ENCODE measurements around the gene NDUFS2.
A peak's percentile ranks its signal among the peaks of the same experiment; 100 is the strongest.

NDUFS2 gene

DNA sequence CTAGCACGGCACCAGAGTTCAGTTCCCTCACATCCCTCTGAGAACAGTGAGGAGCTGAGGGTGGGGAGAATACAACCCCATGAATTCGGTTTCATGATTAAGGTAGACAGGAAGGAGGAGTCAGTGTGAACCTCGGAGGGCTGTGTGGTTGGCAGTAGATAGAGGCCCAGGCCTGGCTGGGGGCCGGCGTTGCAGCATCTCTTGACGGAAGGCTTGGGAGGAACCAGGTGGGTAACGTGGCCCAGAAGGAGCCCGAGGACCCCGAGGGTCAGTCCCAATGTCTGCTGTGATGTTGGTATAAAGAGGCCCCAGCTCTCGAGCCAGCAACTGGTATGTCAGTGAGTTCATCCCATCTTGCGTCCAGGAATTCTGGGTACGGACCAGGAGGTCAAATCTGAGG, 30.5 kb upstream of the NDUFS2 start:
- Histone ChIP-seq H3K27ac (ENCODE audit: low read depth, low read length) (peak overlapping the region; percentile 85), H3K4me3 (ENCODE audit: low read depth in 1 of 5, low read length in 5 of 5) (no peak overlapping the region), H3K4me1 (ENCODE audit: control insufficient read depth in 5 of 5, insufficient read depth in 5 of 5, low read length in 5 of 5) (peaks cover 13 to 52% (median 37%) of the 10 kb centered on the region in 5 donors), H3K27me3 (ENCODE audit: control insufficient read depth in 5 of 5, insufficient read depth in 4 of 5, low read length in 5 of 5) (no peaks in the 10 kb centered on the region), H3K9me3 (ENCODE audit: control insufficient read depth in 5 of 5, low read length in 5 of 5) (no peaks in the 10 kb centered on the region), H3K9ac (ENCODE audit: low read length in 5 of 5) (peak overlapping the region in 1 of 5 donors; percentile 39), H3K36me3 (ENCODE audit: control insufficient read depth in 5 of 5, insufficient read depth in 5 of 5, low read length in 5 of 5) (peaks cover 5 to 77% (median 60%) of the 10 kb centered on the region in 5 donors)

DNA sequence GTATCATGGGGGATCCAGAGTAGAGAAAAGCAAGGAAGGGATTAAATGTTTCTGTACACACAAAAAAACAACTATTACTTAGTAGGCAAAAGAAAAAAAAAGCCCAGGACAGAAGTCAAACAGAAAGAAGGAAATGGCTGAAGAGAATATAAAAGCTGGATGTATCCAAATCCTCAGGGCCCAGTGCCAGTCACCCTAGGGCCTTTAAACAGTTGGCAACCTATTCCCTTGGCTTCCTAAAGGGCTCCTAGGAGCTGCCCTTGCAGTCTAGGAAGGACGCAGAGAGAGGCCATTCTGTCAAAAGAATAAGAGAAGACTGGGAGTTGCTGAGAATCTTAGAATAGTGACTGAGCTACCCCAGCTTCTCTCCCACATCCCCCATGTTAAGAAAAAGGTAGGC, 29.8 kb upstream of the NDUFS2 start:
- Histone ChIP-seq H3K4me1 (ENCODE audit: control insufficient read depth in 5 of 5, insufficient read depth in 5 of 5, low read length in 5 of 5) (peaks cover 11 to 50% (median 36%) of the 10 kb centered on the region in 5 donors), H3K9me3 (ENCODE audit: control insufficient read depth in 5 of 5, low read length in 5 of 5) (no peaks in the 10 kb centered on the region), H3K9ac (ENCODE audit: low read length in 5 of 5) (peak overlapping the region in 2 of 5 donors; percentile 1 to 66), H3K27me3 (ENCODE audit: control insufficient read depth in 5 of 5, insufficient read depth in 4 of 5, low read length in 5 of 5) (no peaks in the 10 kb centered on the region), H3K4me3 (ENCODE audit: low read depth in 1 of 5, low read length in 5 of 5) (no peak overlapping the region), H3K27ac (ENCODE audit: low read depth, low read length) (peak overlapping the region; percentile 85), H3K36me3 (ENCODE audit: control insufficient read depth in 5 of 5, insufficient read depth in 5 of 5, low read length in 5 of 5) (peaks cover 5 to 77% (median 60%) of the 10 kb centered on the region in 5 donors)

DNA sequence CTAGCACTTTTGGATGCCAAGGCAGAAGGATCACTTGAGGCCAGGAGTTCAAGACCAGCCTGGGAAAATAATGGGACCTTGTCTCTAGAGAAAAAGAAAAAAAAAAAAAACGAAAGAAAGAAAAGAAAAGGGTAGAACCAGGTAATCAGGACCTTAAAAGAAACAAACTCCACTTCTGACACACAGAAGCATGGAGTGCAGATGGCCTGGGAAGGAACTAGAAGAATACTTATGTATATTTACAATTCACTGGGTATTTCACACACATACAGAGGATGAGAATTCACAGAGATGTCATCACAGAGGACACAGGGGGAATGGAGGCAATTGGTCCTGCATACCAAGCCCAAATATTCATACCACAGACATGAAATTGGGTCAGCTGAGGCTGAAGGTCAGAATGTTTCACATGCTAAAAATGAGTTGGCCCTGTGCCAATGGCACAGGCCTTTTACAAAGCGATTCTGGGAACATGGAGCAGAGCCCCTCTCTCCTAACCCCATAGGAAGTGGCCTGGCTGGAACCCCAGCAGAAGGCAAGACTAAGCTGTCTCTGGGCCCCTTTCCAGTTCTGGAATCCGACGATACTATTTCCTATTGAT, 29.3 kb upstream of the NDUFS2 start:
- Histone ChIP-seq H3K36me3 (ENCODE audit: control insufficient read depth in 5 of 5, insufficient read depth in 5 of 5, low read length in 5 of 5) (peaks cover 5 to 77% (median 60%) of the 10 kb centered on the region in 5 donors), H3K27ac (ENCODE audit: low read depth, low read length) (peak overlapping the region; percentile 85), H3K4me1 (ENCODE audit: control insufficient read depth in 5 of 5, insufficient read depth in 5 of 5, low read length in 5 of 5) (peaks cover 12 to 49% (median 40%) of the 10 kb centered on the region in 5 donors), H3K27me3 (ENCODE audit: control insufficient read depth in 5 of 5, insufficient read depth in 4 of 5, low read length in 5 of 5) (no peaks in the 10 kb centered on the region), H3K9me3 (ENCODE audit: control insufficient read depth in 5 of 5, low read length in 5 of 5) (no peaks in the 10 kb centered on the region), H3K9ac (ENCODE audit: low read length in 5 of 5) (peak overlapping the region in 4 of 5 donors; percentile 21 to 66 (median 47)), H3K4me3 (ENCODE audit: low read depth in 1 of 5, low read length in 5 of 5) (no peak overlapping the region)

DNA sequence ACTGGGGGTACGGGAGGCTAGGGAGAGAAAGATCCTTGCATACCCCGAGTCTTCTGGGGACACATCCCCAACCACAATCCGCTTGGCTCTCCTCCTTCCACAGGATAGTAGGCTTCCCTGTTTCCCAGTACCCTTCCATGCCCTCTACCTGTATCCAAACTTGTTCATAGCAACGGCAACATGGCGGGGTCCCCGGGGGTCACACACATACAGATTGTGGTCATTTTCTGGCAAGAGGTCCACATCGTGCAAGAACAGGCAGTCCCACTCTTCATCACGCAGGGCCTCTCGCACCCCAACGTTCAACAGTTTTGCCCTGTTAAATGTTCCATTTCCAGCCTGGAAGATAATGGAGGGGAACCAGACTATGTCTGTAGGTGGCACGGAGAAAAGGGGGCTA, 28.5 kb upstream of the NDUFS2 start:
- Histone ChIP-seq H3K9ac (ENCODE audit: low read length in 5 of 5) (no peak overlapping the region), H3K36me3 (ENCODE audit: control insufficient read depth in 5 of 5, insufficient read depth in 5 of 5, low read length in 5 of 5) (peaks cover 5 to 71% (median 60%) of the 10 kb centered on the region in 5 donors), H3K27me3 (ENCODE audit: control insufficient read depth in 5 of 5, insufficient read depth in 4 of 5, low read length in 5 of 5) (no peaks in the 10 kb centered on the region), H3K27ac (ENCODE audit: low read depth, low read length) (peak overlapping the region; percentile 68), H3K9me3 (ENCODE audit: control insufficient read depth in 5 of 5, low read length in 5 of 5) (no peaks in the 10 kb centered on the region), H3K4me1 (ENCODE audit: control insufficient read depth in 5 of 5, insufficient read depth in 5 of 5, low read length in 5 of 5) (peaks cover 12 to 51% (median 42%) of the 10 kb centered on the region in 5 donors), H3K4me3 (ENCODE audit: low read depth in 1 of 5, low read length in 5 of 5) (no peak overlapping the region)

DNA sequence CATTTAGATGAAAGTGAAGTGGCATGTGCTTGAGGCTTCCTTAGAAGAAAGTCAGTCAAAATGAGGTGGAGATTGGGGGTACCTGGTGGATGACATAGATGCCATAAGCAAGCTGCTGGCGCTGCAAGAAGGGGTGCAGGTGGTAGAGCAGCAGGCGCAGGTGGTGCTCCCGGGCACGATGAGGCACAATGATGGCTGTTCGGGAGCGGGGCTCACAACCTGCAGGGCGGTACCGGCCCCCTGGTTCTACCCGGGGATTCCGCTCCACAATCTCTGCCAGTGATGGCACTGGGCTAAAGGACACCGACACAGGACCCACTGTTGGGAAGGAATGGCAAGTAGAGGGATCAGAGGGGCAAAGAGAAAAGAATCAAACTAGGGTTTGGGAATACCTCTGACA, 27.3 kb upstream of the NDUFS2 start:
- Histone ChIP-seq H3K27ac (ENCODE audit: low read depth, low read length) (no peak overlapping the region), H3K4me3 (ENCODE audit: low read depth in 1 of 5, low read length in 5 of 5) (no peak overlapping the region), H3K27me3 (ENCODE audit: control insufficient read depth in 5 of 5, insufficient read depth in 4 of 5, low read length in 5 of 5) (no peaks in the 10 kb centered on the region), H3K9me3 (ENCODE audit: control insufficient read depth in 5 of 5, low read length in 5 of 5) (no peaks in the 10 kb centered on the region), H3K9ac (ENCODE audit: low read length in 5 of 5) (no peak overlapping the region), H3K4me1 (ENCODE audit: control insufficient read depth in 5 of 5, insufficient read depth in 5 of 5, low read length in 5 of 5) (peaks cover 12 to 51% (median 42%) of the 10 kb centered on the region in 5 donors), H3K36me3 (ENCODE audit: control insufficient read depth in 5 of 5, insufficient read depth in 5 of 5, low read length in 5 of 5) (peaks cover 5 to 59% (median 50%) of the 10 kb centered on the region in 5 donors)

DNA sequence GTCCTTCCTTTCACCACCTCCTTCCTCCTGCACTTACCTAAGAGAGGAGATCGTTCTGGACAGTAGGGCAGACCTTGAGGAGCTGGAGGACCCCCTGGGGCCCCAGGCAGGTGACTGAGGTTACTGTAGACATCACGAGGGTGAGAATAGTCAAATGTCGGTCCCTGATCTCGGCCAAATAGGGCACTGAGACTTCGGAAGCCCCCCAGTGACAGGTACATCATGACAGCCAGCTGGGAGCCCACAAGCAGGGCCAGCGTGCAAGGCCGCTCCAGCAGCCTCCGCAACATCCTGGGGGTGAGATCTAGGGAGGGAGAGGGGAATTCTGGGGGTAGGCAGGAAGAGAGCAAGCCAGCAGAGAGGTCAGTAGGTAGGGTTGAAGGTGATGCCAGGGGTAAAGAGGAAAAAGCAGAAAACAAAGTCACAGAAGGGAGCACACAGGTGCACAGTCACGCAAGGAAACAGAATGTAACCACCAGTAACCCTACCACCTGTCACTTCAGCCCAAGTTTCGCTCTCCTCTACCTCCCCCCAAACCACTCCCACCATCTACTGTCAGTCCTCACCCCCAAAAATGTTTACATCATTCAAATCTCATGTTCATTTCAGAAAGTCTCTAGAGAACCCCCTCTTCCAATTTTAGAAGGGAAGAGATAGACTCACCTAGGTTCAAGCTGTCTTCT, 26.3 kb upstream of the NDUFS2 start:
- H3K9me3 ChIP-seq (ENCODE audit: control insufficient read depth in 5 of 5, low read length in 5 of 5) = no peaks in the 10 kb centered on the region
- peak overlapping the region in 4 of 5 donors; percentile 94 to 98 (median 98) for H3K4me3 ChIP-seq (ENCODE audit: low read depth in 1 of 5, low read length in 5 of 5)
- peak overlapping the region; percentile 81 to 91 (median 88) for H3K9ac ChIP-seq (ENCODE audit: low read length in 5 of 5)
- peaks cover 5 to 50% (median 42%) of the 10 kb centered on the region in 5 donors for H3K36me3 ChIP-seq (ENCODE audit: control insufficient read depth in 5 of 5, insufficient read depth in 5 of 5, low read length in 5 of 5)
- H3K4me1 ChIP-seq (ENCODE audit: control insufficient read depth in 5 of 5, insufficient read depth in 5 of 5, low read length in 5 of 5) = peaks cover 12 to 51% (median 42%) of the 10 kb centered on the region in 5 donors
- peak overlapping the region; percentile 90 for H3K27ac ChIP-seq (ENCODE audit: low read depth, low read length)
- H3K27me3 ChIP-seq (ENCODE audit: control insufficient read depth in 5 of 5, insufficient read depth in 4 of 5, low read length in 5 of 5) = no peaks in the 10 kb centered on the region

DNA sequence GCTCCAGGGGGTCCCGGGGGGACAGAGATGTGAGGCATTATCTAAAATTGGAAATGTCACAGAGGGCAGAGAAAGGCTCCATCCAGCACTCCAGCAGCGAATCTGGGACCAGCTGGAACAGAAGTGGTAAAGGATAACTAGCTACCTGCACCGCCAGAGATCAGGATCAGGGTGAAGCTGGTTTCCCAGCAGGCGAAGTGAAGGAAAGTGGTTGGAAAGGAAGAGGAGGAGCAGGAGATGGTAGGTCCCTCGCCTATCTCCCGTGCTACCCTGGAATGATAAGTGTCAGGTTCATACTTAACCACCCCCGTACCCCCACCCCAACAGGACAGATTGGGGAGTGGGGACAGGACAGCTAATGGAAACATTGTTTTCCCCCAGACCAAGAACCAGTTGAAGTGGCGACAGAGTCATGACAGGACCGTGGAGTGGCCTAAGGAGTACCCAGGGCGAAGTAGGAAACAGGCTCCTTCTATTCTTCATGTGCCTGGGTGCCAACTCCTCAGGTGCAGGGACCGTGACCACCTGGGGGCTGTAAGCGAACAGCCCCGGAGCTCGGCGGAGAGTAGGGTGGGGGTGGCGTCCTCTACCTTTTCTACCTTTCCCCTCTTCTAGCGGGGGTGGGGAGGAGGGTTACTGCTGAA, 25.6 kb upstream of the NDUFS2 start:
- Histone ChIP-seq H3K27me3 (ENCODE audit: control insufficient read depth in 5 of 5, insufficient read depth in 4 of 5, low read length in 5 of 5) (no peaks in the 10 kb centered on the region), H3K9ac (ENCODE audit: low read length in 5 of 5) (peak overlapping the region; percentile 81 to 91 (median 88)), H3K9me3 (ENCODE audit: control insufficient read depth in 5 of 5, low read length in 5 of 5) (no peaks in the 10 kb centered on the region), H3K4me3 (ENCODE audit: low read depth in 1 of 5, low read length in 5 of 5) (peak overlapping the region; percentile 94 to 98 (median 97)), H3K27ac (ENCODE audit: low read depth, low read length) (peak overlapping the region; percentile 90), H3K36me3 (ENCODE audit: control insufficient read depth in 5 of 5, insufficient read depth in 5 of 5, low read length in 5 of 5) (peaks cover 5 to 43% (median 36%) of the 10 kb centered on the region in 5 donors), H3K4me1 (ENCODE audit: control insufficient read depth in 5 of 5, insufficient read depth in 5 of 5, low read length in 5 of 5) (peaks cover 12 to 46% (median 42%) of the 10 kb centered on the region in 5 donors)

DNA sequence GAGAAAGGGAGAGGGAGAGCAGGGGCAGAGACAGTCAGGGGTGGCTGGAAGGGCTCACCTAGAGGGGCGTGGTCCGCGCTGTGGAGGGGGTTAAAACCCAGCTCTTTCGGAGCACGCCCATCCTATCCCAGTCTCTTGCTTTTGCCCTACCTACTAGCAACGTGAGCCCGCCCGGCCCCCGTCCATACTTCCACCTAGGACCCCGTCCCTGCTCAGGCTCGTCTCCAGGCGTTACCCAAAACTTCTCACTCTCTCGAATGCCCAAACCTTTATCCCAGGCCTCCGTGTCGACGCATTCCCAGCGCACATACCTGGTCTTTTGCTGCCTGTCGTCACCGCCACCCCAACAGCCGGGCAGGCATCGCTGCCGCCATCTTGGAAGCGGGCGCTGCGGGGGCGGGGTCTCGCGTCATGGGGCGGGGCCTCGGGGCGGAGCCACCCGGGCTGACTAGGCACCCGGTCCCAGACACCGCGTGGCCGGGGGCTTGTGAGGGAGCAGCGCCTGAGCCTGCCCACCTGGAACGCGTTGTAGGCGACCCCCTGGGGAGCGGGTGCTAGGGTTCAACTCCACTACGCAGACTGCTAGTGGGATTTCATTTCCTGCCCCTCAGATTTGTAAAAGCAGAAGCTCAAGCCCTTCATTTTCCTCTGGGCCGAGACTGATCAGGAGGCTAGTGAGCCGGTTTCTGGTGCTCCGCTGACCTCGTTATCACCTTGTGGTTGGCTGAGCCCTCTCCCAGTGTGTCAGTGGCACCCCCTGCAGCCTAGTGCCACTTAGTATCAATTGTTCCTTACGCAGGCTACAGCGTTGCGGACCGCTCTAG, 24.8 kb upstream of the NDUFS2 start, which contains the start of gene B4GALT3:
Gene B4GALT3, minus strand, starts transcription at position 396 of the 824 bp plus-strand sequence. CDS start 1,447 bp downstream, outside the sequence.
- peak within 1 kb of the TSS; percentile 90 for H3K27ac ChIP-seq (ENCODE audit: low read depth, low read length)
- peak within 1 kb of the TSS; percentile 81 to 91 (median 88) for H3K9ac ChIP-seq (ENCODE audit: low read length in 5 of 5)
- H3K9me3 ChIP-seq (ENCODE audit: control insufficient read depth in 5 of 5, low read length in 5 of 5) = no peaks in the 10 kb centered on the region
- H3K36me3 ChIP-seq (ENCODE audit: control insufficient read depth in 5 of 5, insufficient read depth in 5 of 5, low read length in 5 of 5) = peaks cover 5 to 36% (median 29%) of the 10 kb centered on the region in 5 donors
- peak within 1 kb of the TSS; percentile 94 to 98 (median 97) for H3K4me3 ChIP-seq (ENCODE audit: low read depth in 1 of 5, low read length in 5 of 5)
- H3K27me3 ChIP-seq (ENCODE audit: control insufficient read depth in 5 of 5, insufficient read depth in 4 of 5, low read length in 5 of 5) = no peaks in the 10 kb centered on the region
- peaks cover 12 to 40% (median 39%) of the 10 kb centered on the region in 5 donors for H3K4me1 ChIP-seq (ENCODE audit: control insufficient read depth in 5 of 5, insufficient read depth in 5 of 5, low read length in 5 of 5)

DNA sequence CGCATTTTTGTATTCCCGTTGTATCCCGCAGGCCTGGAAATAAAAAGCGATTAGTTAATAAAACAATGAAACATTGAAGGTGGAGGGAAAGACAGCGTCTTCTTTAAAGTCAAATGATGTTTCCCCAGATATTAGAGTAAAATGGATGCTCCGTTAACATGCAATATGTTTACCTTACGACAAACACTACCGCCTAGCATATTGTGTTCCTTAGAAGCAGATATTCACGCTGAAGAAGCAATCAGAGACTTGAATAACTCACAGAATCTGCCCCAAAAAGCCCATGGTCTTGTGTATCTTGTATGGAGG, 24.3 kb upstream of the NDUFS2 start:
- peaks cover 5 to 30% (median 27%) of the 10 kb centered on the region in 5 donors for H3K36me3 ChIP-seq (ENCODE audit: control insufficient read depth in 5 of 5, insufficient read depth in 5 of 5, low read length in 5 of 5)
- H3K9me3 ChIP-seq (ENCODE audit: control insufficient read depth in 5 of 5, low read length in 5 of 5) = no peaks in the 10 kb centered on the region
- peak overlapping the region; percentile 72 to 98 (median 97) for H3K4me3 ChIP-seq (ENCODE audit: low read depth in 1 of 5, low read length in 5 of 5)
- H3K9ac ChIP-seq (ENCODE audit: low read length in 5 of 5) = peak overlapping the region in 4 of 5 donors; percentile 85 to 91 (median 89)
- peaks cover 10 to 35% (median 34%) of the 10 kb centered on the region in 5 donors for H3K4me1 ChIP-seq (ENCODE audit: control insufficient read depth in 5 of 5, insufficient read depth in 5 of 5, low read length in 5 of 5)
- H3K27ac ChIP-seq (ENCODE audit: low read depth, low read length) = peak overlapping the region; percentile 90
- H3K27me3 ChIP-seq (ENCODE audit: control insufficient read depth in 5 of 5, insufficient read depth in 4 of 5, low read length in 5 of 5) = no peaks in the 10 kb centered on the region

Data from subcutaneous abdominal adipose tissue (tissue), 5 donors.